ENCODE measurements around the gene HOXA11. TPM values are rescaled to one million over a fixed set of nuclear protein-coding genes. Genes with fewer than 3 reads are reported as not detected.

The HOXA11 gene
- total and polyA plus RNA-seq, 2 of the 4 experiments (the other 2 are of a cell fraction): 0.05 TPM; not detected in 1

GRCh38 chr7:27211764-27212204 lies 26.8 kb upstream of the HOXA11 start:
- ChIA-PET POLR2A (ENCODE audit: unreplicated experiment) (no interaction called here), CTCF (interaction anchor here (0.7 to 1.0 kb wide), 2 partner anchors 365 to 371 kb away, joined by 3 read pairs; no protein-coding TSS in a partner anchor)
- Histone ChIP-seq H4K5ac (ENCODE audit: low read depth, low read length) (no peak overlapping the region), H3K4me1 (ENCODE audit: control insufficient read depth, insufficient read depth, low read length) (no peaks in the 10 kb centered on the region), H2AK5ac (ENCODE audit: low read depth, low read length) (no peak overlapping the region), H3K23ac (ENCODE audit: low read depth, low read length) (no peak overlapping the region), H2BK5ac (ENCODE audit: low read depth, low read length, poor library complexity, severe bottlenecking) (no peak overlapping the region), H4K20me1 (ENCODE audit: insufficient read depth, low read length) (no peaks in the 10 kb centered on the region), H3K9me3 (ENCODE audit: control insufficient read depth, insufficient read depth, low read length) (no peaks in the 10 kb centered on the region), H4K8ac (ENCODE audit: low read depth in 2 of 2, low read length in 2 of 2) (no peak overlapping the region), H3K27ac (ENCODE audit: insufficient read depth, low read length) (no peak overlapping the region), H3K4me3 (ENCODE audit: insufficient read depth, low read depth, low read length) (no peak overlapping the region), H4K91ac (ENCODE audit: insufficient read depth, low read depth, low read length) (no peak overlapping the region), H2AFZ (replicated peaks; ENCODE audit: low read length, poor library complexity) (no peak overlapping the region), H3K14ac (replicated peaks; ENCODE audit: low read depth, low read length) (no peak overlapping the region), H3K27me3 (ENCODE audit: control insufficient read depth, insufficient read depth, low read length) (peaks cover 96% of the 10 kb centered on the region), H3K18ac (ENCODE audit: low read depth, low read length) (no peak overlapping the region), H3K4ac (ENCODE audit: low read depth, low read length) (no peak overlapping the region), H3K4me2 (ENCODE audit: low read depth, low read length) (no peak overlapping the region), H2AK9ac (replicated peaks; ENCODE audit: low read depth, low read length, poor library complexity) (no peak overlapping the region), H3K36me3 (ENCODE audit: control insufficient read depth, insufficient read depth, low read length) (no peaks in the 10 kb centered on the region), H3K56ac (ENCODE audit: extremely low read depth, insufficient read depth, low read length) (no peak overlapping the region), H3K9me1 (ENCODE audit: insufficient read depth, low read length) (no peaks in the 10 kb centered on the region), H2BK15ac (ENCODE audit: low read depth, low read length) (no peak overlapping the region), H3K79me1 (ENCODE audit: low read depth in 1 of 2, low read length in 2 of 2) (no peaks in the 10 kb centered on the region), H3K9ac (ENCODE audit: low read depth, low read length) (no peak overlapping the region), H2BK20ac (ENCODE audit: low read depth, low read length) (no peak overlapping the region), H2BK120ac (ENCODE audit: low read depth, low read length) (no peak overlapping the region)
- dilution Hi-C loops (cut with HindIII; ENCODE audit: low sequenced_read_pairs, unreplicated experiment) (no loop called here), in situ Hi-C loops (cut with MboI; ENCODE audit: low sequenced_read_pairs) (no loop called here), intact Hi-C loops (cut with micrococcal nuclease) (loop anchor here (5.0 kb wide), 3 partner anchors 451 to 811 kb away; partner anchors contain the start of gene HIBADH)
- DNase-seq: no peak
- no peak for ATAC-seq (ENCODE audit: low read depth)
- BruUV-seq (replicated peaks): no TSS peak
- WGBS, 2 experiments (ENCODE audit: extremely low coverage in 2 of 2, insufficient read length in 1 of 2): no CpG with 5 or more reads among the region's 3 CpGs
- TF ChIP-seq CEBPB (IDR thresholded peaks at IDR 0.05; ENCODE audit: low read depth, low read length) (no peak), MXI1 (IDR thresholded peaks at IDR 0.05; ENCODE audit: borderline replicate concordance, low read depth, low read length) (no peak), RFX5 (IDR thresholded peaks at IDR 0.05; ENCODE audit: low read depth, low read length) (no peak), CTCF (conservative IDR thresholded peaks at IDR 0.05; ENCODE audit: low read depth, low read length) (no peak), USF2 (IDR thresholded peaks at IDR 0.05; ENCODE audit: low read depth, low read length) (no peak), CHD1 (IDR thresholded peaks at IDR 0.05; ENCODE audit: low read depth, low read length) (no peak), MAFK (IDR thresholded peaks at IDR 0.05; ENCODE audit: low read depth, low read length) (no peak), SMC3 (IDR thresholded peaks at IDR 0.05; ENCODE audit: low read depth, low read length) (no peak), NFE2L2 (IDR thresholded peaks at IDR 0.05; ENCODE audit: low read depth, low read length) (no peak), RAD21 (IDR thresholded peaks at IDR 0.05; ENCODE audit: low read length) (no peak), MAZ (IDR thresholded peaks at IDR 0.05; ENCODE audit: borderline replicate concordance, low read depth, low read length) (no peak), POLR2A (IDR thresholded peaks at IDR 0.05; ENCODE audit: low read depth, low read length) (no peak), BHLHE40 (IDR thresholded peaks at IDR 0.05; ENCODE audit: low read depth, low read length) (no peak), RCOR1 (IDR thresholded peaks at IDR 0.05; ENCODE audit: insufficient replicate concordance, low read length) (no peak), FOS (IDR thresholded peaks at IDR 0.05; ENCODE audit: low read depth, low read length) (no peak)
- TF ChIP-seq, protein P1, sequence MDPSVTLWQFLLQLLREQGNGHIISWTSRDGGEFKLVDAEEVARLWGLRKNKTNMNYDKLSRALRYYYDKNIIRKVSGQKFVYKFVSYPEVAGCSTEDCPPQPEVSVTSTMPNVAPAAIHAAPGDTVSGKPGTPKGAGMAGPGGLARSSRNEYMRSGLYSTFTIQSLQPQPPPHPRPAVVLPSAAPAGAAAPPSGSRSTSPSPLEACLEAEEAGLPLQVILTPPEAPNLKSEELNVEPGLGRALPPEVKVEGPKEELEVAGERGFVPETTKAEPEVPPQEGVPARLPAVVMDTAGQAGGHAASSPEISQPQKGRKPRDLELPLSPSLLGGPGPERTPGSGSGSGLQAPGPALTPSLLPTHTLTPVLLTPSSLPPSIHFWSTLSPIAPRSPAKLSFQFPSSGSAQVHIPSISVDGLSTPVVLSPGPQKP (IDR thresholded peaks at IDR 0.05; ENCODE audit: borderline replicate concordance, low read depth, low read length): no peak

All from IMR-90 (cell line).